Ishikawa (cell line): ENCODE data around the gene CEMIP.

Experiments
- CEBPB ChIP-seq: IDR thresholded peaks from 2 replicates; pipeline ENCODE4 v1.6.1; 2012
- CREB1 ChIP-seq: IDR thresholded peaks from 2 replicates; pipeline ENCODE4 v1.6.1; 2012; ENCODE audit warnings: low read depth
- EGR1 ChIP-seq: IDR thresholded peaks from 2 replicates; pipeline ENCODE4 v1.6.1; 2012
- EP300 ChIP-seq: IDR thresholded peaks from 2 replicates; pipeline ENCODE4 v1.6.1; 2012; ENCODE audit warnings: borderline replicate concordance
- FOXM1 ChIP-seq: IDR thresholded peaks from 2 replicates; pipeline ENCODE4 v1.6.1; 2012; ENCODE audit warnings: low read depth, borderline replicate concordance
- MAX ChIP-seq: IDR thresholded peaks from 2 replicates; pipeline ENCODE4 v1.6.1; 2012
- RAD21 ChIP-seq: IDR thresholded peaks from 2 replicates; pipeline ENCODE4 v1.6.1; 2012; ENCODE audit warnings: low read depth
- REST ChIP-seq: IDR thresholded peaks from 2 replicates; pipeline ENCODE4 v1.6.1; 2012; ENCODE audit warnings: low read depth, mild to moderate bottlenecking
- TAF1 ChIP-seq: IDR thresholded peaks from 2 replicates; pipeline ENCODE4 v1.6.1; 2012; ENCODE audit warnings: low read depth, mild to moderate bottlenecking
- TEAD4 ChIP-seq: IDR thresholded peaks from 2 replicates; pipeline ENCODE4 v1.6.1; 2012
- USF1 ChIP-seq: IDR thresholded peaks from 2 replicates; pipeline ENCODE4 v1.6.1; 2012
- YY1 ChIP-seq: IDR thresholded peaks from 2 replicates; pipeline ENCODE4 v1.6.1; 2012; ENCODE audit warnings: low read depth
- ZBTB7A ChIP-seq: IDR thresholded peaks from 2 replicates; pipeline ENCODE4 v1.6.1; 2012; ENCODE audit warnings: low read depth

- TF ChIP-seq CREB1 = no peak
- TF ChIP-seq MAX = no peak
- no peak for TF ChIP-seq EGR1
- TF ChIP-seq EP300 = no peak
- TF ChIP-seq REST = no peak
- no peak for TF ChIP-seq YY1
- TF ChIP-seq RAD21 = no peak
- no peak for TF ChIP-seq USF1
- TF ChIP-seq TEAD4 = no peak
- TF ChIP-seq FOXM1 = no peak
- TF ChIP-seq CEBPB = no peak
- no peak for TF ChIP-seq ZBTB7A
- no peak for TF ChIP-seq TAF1
Observed at GRCh38 chr15:80957976-80958375, 178.8 kb downstream of the CEMIP start.
